GM23338 (cell line): ENCODE results near the gene LRMDA. TPM values are rescaled to one million over a fixed set of nuclear protein-coding genes. Genes with fewer than 3 reads are reported as not detected.

Experiments used
- ATAC-seq: fragments of 200-7000 bp; cut with Tn5 transposase; 3 replicates; pipeline ENCODE4 v1.9.1; 2020
- DNase-seq: peaks from one replicate; pipeline ENCODE4 v3.0.0-alpha.2; 2015; ENCODE audit warnings: low spot score
- H2AFZ ChIP-seq: fragments of 200-600 bp; sonication (generic); 2 replicates; pipeline ENCODE4 v1.8.0; 2016; ENCODE audit warnings: antibody characterized with exemption, mild to moderate bottlenecking, moderate library complexity
- H3F3A ChIP-seq: fragments of 200-600 bp; sonication (generic); replicated peaks from 2 replicates; pipeline ENCODE4 v1.8.0; 2017; ENCODE audit warnings: antibody characterized with exemption, mixed run types, low read depth
- H3K27ac ChIP-seq: fragments of 200-600 bp; sonication (generic); 2 replicates; pipeline ENCODE4 v1.6.1; 2016; ENCODE audit warnings: low read depth
- H3K27me3 ChIP-seq: fragments of 200-600 bp; sonication (generic); 2 replicates; pipeline ENCODE4 v1.8.0; 2016; ENCODE audit warnings: mild to moderate bottlenecking, mixed run types, moderate library complexity; ENCODE audit not compliant: insufficient read depth
- H3K36me3 ChIP-seq: fragments of 200-600 bp; sonication (generic); 2 replicates; pipeline ENCODE4 v1.8.0; 2016; ENCODE audit warnings: mild to moderate bottlenecking; ENCODE audit not compliant: insufficient read depth
- H3K4me1 ChIP-seq: fragments of 200-600 bp; sonication (generic); 2 replicates; pipeline ENCODE4 v1.8.0; 2016; ENCODE audit warnings: mild to moderate bottlenecking, moderate library complexity; ENCODE audit not compliant: insufficient read depth
- H3K4me2 ChIP-seq: fragments of 200-600 bp; sonication (generic); 2 replicates; pipeline ENCODE4 v1.7.1; 2017; ENCODE audit warnings: mixed run types
- H3K4me3 ChIP-seq: fragments of 200-600 bp; sonication (generic); 2 replicates; pipeline ENCODE4 v1.6.1; 2016; ENCODE audit warnings: mixed run types
- H3K79me2 ChIP-seq: fragments of 200-600 bp; sonication (generic); replicated peaks from 2 replicates; pipeline ENCODE4 v1.8.0; 2017; ENCODE audit warnings: mild to moderate bottlenecking; ENCODE audit not compliant: insufficient read depth
- H3K9me2 ChIP-seq: fragments of 200-600 bp; sonication (generic); 2 replicates; pipeline ENCODE4 v1.8.0; 2017; ENCODE audit not compliant: insufficient read depth
- H4K20me1 ChIP-seq: fragments of 200-600 bp; sonication (generic); replicated peaks from 2 replicates; pipeline ENCODE4 v1.8.0; 2017; ENCODE audit warnings: mild to moderate bottlenecking; ENCODE audit not compliant: insufficient read depth
- H3K27ac Mint-ChIP-seq: 2 replicates; pipeline ENCODE4 v1.8.0; 2020; ENCODE audit warnings: inconsistent platforms, mild to moderate bottlenecking, moderate library complexity, mixed read lengths
- H3K27me3 Mint-ChIP-seq: 3 replicates; pipeline ENCODE4 v1.8.0; 2022; ENCODE audit warnings: low read depth, mild to moderate bottlenecking, moderate library complexity, mixed read lengths, inconsistent platforms; ENCODE audit not compliant: insufficient read depth, poor library complexity
- H3K36me3 Mint-ChIP-seq: 3 replicates; pipeline ENCODE4 v1.8.0; 2021; ENCODE audit warnings: low read depth, mild to moderate bottlenecking, inconsistent platforms, moderate library complexity, mixed read lengths
- H3K4me1 Mint-ChIP-seq: 3 replicates; pipeline ENCODE4 v1.8.0; 2020; ENCODE audit warnings: mild to moderate bottlenecking, inconsistent platforms, mixed read lengths
- H3K4me3 Mint-ChIP-seq: 3 replicates; pipeline ENCODE4 v1.8.0; 2021; ENCODE audit warnings: moderate library complexity, mild to moderate bottlenecking, inconsistent platforms, mixed read lengths
- H3K9me3 Mint-ChIP-seq: 3 replicates; pipeline ENCODE4 v1.8.0; 2020; ENCODE audit warnings: moderate library complexity, mild to moderate bottlenecking, inconsistent platforms, mixed read lengths
- CREB1 ChIP-seq: fragments of 250-450 bp; sonication (Bioruptor Pico); IDR thresholded peaks from 2 replicates; pipeline ENCODE4 v1.5.0; 2020; ENCODE audit warnings: low read depth, mild to moderate bottlenecking, moderate library complexity
- ETS1 ChIP-seq: IDR thresholded peaks from 2 replicates; pipeline ENCODE4 v1.6.1; 2016; ENCODE audit warnings: antibody characterized with exemption
- EZH2 ChIP-seq: fragments of 200-600 bp; sonication (generic); IDR thresholded peaks from one replicate; pipeline ENCODE4 v1.8.0; 2017; ENCODE audit warnings: antibody characterized with exemption, mild to moderate bottlenecking, low read depth; ENCODE audit not compliant: unreplicated experiment
- EZH2phosphoT487 ChIP-seq: fragments of 200-600 bp; sonication (generic); IDR thresholded peaks from one replicate; pipeline ENCODE4 v1.8.1; 2018; ENCODE audit warnings: antibody characterized with exemption; ENCODE audit not compliant: unreplicated experiment
- JUNB ChIP-seq: IDR thresholded peaks from one replicate; pipeline ENCODE4 v1.6.1; 2016; ENCODE audit warnings: antibody characterized with exemption; ENCODE audit not compliant: unreplicated experiment
- NANOG ChIP-seq: IDR thresholded peaks from 2 replicates; pipeline ENCODE4 v1.6.1; 2016; ENCODE audit warnings: antibody characterized with exemption, borderline replicate concordance
- REST ChIP-seq: IDR thresholded peaks from one replicate; pipeline ENCODE4 v1.6.1; 2018; ENCODE audit warnings: antibody characterized with exemption; ENCODE audit not compliant: unreplicated experiment
- ZNF114 ChIP-seq: fragments of 250-450 bp; sonication (Bioruptor Pico); IDR thresholded peaks from 2 replicates; pipeline ENCODE4 v1.5.0; 2020; ENCODE audit warnings: mild to moderate bottlenecking, moderate library complexity
- ZNF331 ChIP-seq: fragments of 250-450 bp; sonication (Bioruptor Pico); IDR thresholded peaks from 2 replicates; pipeline ENCODE4 v1.5.0; 2020; ENCODE audit warnings: low read depth, mild to moderate bottlenecking, moderate library complexity
- ZNF462 ChIP-seq: fragments of 250-450 bp; sonication (Bioruptor Pico); IDR thresholded peaks from 2 replicates; pipeline ENCODE4 v1.5.0; 2020; ENCODE audit warnings: mild to moderate bottlenecking, moderate library complexity
- polyA plus RNA-seq: library from polyadenylated mRNA; unstranded; fragments of >200 nt; fragmentation: Nextera tagmentation; extraction: Ambion mirVana; gene quantifications from 2 replicates; pipeline ENCODE4 v1.2.1, GENCODE V29; 2016
- total RNA-seq: library from RNA; depleted of rRNA; stranded (reverse); fragments of >200 nt; shearing (Covaris generic); gene quantifications from 2 replicates; pipeline ENCODE4 v1.2.3, GENCODE V29; 2014

The LRMDA gene
- total and polyA plus RNA-seq, 2 experiments from 2014 or later: 0.90 to 1.8 TPM

GRCh38 chr10:75926763-75927162, 495.3 kb downstream of the LRMDA start (continued):
- TF ChIP-seq ZNF462 (CRISPR knock-in tag) (no peak), ETS1 (no peak), EZH2phosphoT487 (no peak), JUNB (no peak)

- no peaks in the 10 kb centered on the region for H3K4me1 ChIP-seq
- no peak overlapping the region for H3K4me3 ChIP-seq
- no peak overlapping the region for H3K27ac ChIP-seq
- no peaks in the 10 kb centered on the region for H4K20me1 ChIP-seq
- Mint-ChIP-seq H3K36me3 (no peaks in the 10 kb centered on the region), H3K27ac (no peak overlapping the region), H3K27me3 (no peaks in the 10 kb centered on the region), H3K4me3 (no peak overlapping the region), H3K9me3 (no peaks in the 10 kb centered on the region), H3K4me1 (peaks cover 4% of the 10 kb centered on the region)
- H3K27me3 ChIP-seq: no peaks in the 10 kb centered on the region
- DNase-seq: no peak
- no peaks in the 10 kb centered on the region for H3F3A ChIP-seq
- no peak for ATAC-seq
- no peaks in the 10 kb centered on the region for H3K9me2 ChIP-seq
- no peaks in the 10 kb centered on the region for H3K79me2 ChIP-seq
- no peaks in the 10 kb centered on the region for H3K36me3 ChIP-seq
- H2AFZ ChIP-seq: no peak overlapping the region
- no peak overlapping the region for H3K4me2 ChIP-seq
- TF ChIP-seq ZNF331 (no peak), ETS1 (no peak), NANOG (no peak), JUNB (no peak), EZH2 (no peak), REST (no peak), CREB1 (CRISPR knock-in tag) (no peak), ZNF114 (CRISPR knock-in tag) (no peak)
Observed at GRCh38 chr10:75928231-75928630, 496.8 kb downstream of the LRMDA start.
